Measurements from ENCODE around the gene RASGRP2.

RASGRP2 gene

DNA sequence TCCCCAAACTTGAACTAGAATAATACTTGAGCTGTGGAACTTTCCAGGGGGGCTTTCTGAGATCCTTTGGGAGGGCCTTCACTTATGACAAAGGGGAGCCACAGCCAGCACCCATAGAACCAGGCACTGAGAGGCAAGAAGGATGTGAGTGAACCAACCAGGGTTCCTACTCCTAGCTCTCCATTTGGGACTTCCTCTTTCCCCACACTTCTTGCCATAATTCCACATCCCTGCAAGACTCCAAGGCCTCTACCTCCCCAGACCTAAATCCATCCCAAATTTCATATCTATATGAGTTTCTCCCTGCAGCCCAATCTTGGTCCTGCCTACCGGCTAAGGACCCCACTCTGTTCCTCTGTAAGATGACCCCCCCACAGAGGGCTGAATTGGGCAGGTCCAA lies 52.4 kb downstream of the RASGRP2 start (continued):
- TF ChIP-seq ZNF560 (tag by site-specific recombination; IDR thresholded peaks at IDR 0.05; ENCODE audit: borderline replicate concordance) (no peak), PRDM1 (tag by site-specific recombination; IDR thresholded peaks at IDR 0.05) (no peak), ZSCAN16 (tag by site-specific recombination; IDR thresholded peaks at IDR 0.05) (no peak), ZNF544 (tag by site-specific recombination; IDR thresholded peaks at IDR 0.05) (no peak)
- TF ChIP-seq, protein P1, sequence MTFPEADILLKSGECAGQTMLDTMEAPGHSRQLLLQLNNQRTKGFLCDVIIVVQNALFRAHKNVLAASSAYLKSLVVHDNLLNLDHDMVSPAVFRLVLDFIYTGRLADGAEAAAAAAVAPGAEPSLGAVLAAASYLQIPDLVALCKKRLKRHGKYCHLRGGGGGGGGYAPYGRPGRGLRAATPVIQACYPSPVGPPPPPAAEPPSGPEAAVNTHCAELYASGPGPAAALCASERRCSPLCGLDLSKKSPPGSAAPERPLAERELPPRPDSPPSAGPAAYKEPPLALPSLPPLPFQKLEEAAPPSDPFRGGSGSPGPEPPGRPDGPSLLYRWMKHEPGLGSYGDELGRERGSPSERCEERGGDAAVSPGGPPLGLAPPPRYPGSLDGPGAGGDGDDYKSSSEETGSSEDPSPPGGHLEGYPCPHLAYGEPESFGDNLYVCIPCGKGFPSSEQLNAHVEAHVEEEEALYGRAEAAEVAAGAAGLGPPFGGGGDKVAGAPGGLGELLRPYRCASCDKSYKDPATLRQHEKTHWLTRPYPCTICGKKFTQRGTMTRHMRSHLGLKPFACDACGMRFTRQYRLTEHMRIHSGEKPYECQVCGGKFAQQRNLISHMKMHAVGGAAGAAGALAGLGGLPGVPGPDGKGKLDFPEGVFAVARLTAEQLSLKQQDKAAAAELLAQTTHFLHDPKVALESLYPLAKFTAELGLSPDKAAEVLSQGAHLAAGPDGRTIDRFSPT (tag by site-specific recombination; IDR thresholded peaks at IDR 0.05) = no peak
- TF ChIP-seq, protein P2, sequence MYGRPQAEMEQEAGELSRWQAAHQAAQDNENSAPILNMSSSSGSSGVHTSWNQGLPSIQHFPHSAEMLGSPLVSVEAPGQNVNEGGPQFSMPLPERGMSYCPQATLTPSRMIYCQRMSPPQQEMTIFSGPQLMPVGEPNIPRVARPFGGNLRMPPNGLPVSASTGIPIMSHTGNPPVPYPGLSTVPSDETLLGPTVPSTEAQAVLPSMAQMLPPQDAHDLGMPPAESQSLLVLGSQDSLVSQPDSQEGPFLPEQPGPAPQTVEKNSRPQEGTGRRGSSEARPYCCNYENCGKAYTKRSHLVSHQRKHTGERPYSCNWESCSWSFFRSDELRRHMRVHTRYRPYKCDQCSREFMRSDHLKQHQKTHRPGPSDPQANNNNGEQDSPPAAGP (tag by site-specific recombination; IDR thresholded peaks at IDR 0.05) = no peak

DNA sequence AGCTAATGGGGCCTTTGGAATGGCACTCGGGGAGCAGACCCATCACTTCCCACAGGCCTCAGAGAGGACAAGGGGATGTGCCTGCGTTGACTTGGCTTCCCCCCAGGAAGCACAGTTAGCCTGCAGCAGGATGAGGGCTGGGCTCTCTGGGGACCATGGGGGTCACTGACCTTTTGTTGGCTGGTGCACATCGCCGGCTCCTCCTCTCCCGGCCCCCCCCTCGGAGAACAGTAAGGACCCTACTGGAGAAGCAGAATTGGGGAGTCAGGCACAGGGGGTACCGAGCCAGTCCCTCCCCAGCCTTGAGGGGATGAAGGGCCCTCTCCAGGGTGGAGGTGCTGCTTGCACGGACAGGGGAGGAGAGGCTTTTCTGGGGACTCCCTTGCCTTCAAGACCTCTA lies 53.7 kb downstream of the RASGRP2 start:
- no peaks in the 10 kb centered on the region for H3K36me3 ChIP-seq (ENCODE audit: control insufficient read depth in 2 of 2, insufficient read depth in 1 of 2, low read length in 2 of 2)
- CTCF ChIA-PET = interaction anchor here (0.8 to 2.8 kb wide), 7 partner anchors 9 to 50 kb away, joined by 4 to 53 read pairs (median 11); no protein-coding TSS in a partner anchor
- H3K4me3 ChIP-seq (ENCODE audit: low read depth, low read length) = no peak overlapping the region
- POLR2A ChIA-PET = no interaction called here
- TF ChIP-seq ZNF354C (tag by site-specific recombination; IDR thresholded peaks at IDR 0.05; ENCODE audit: borderline replicate concordance, low read depth) (no peak), ZNF792 (tag by site-specific recombination; IDR thresholded peaks at IDR 0.05) (no peak), ZNF560 (tag by site-specific recombination; IDR thresholded peaks at IDR 0.05; ENCODE audit: borderline replicate concordance) (no peak), ZNF366 (tag by site-specific recombination; conservative IDR thresholded peaks at IDR 0.05) (no peak), OSR2 (tag by site-specific recombination; IDR thresholded peaks at IDR 0.05) (no peak), MZF1 (tag by site-specific recombination; IDR thresholded peaks at IDR 0.05; ENCODE audit: borderline replicate concordance) (no peak), ZNF416 (tag by site-specific recombination; IDR thresholded peaks at IDR 0.05) (no peak), ZNF785 (tag by site-specific recombination; IDR thresholded peaks at IDR 0.05) (no peak), ZNF600 (tag by site-specific recombination; IDR thresholded peaks at IDR 0.05) (no peak)
- TF ChIP-seq, protein P3, sequence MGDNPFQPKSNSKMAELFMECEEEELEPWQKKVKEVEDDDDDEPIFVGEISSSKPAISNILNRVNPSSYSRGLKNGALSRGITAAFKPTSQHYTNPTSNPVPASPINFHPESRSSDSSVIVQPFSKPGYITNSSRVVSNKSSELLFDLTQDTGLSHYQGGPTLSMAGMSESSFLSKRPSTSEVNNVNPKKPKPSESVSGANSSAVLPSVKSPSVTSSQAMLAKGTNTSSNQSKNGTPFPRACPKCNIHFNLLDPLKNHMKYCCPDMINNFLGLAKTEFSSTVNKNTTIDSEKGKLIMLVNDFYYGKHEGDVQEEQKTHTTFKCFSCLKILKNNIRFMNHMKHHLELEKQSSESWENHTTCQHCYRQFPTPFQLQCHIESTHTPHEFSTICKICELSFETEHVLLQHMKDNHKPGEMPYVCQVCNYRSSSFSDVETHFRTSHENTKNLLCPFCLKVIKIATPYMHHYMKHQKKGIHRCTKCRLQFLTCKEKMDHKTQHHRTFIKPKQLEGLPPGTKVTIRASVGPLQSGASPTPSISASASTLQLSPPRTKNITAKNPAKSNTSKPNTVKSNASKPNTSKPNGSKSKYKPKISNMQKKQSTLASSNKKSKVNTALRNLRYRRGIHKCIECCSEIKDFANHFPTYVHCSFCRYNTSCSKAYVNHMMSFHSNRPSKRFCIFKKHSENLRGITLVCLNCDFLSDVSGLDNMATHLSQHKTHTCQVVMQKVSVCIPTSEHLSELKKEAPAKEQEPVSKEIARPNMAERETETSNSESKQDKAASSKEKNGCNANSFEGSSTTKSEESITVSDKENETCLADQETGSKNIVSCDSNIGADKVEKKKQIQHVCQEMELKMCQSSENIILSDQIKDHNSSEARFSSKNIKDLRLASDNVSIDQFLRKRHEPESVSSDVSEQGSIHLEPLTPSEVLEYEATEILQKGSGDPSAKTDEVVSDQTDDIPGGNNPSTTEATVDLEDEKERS (tag by site-specific recombination; IDR thresholded peaks at IDR 0.05) = no peak
- TF ChIP-seq, protein P4, sequence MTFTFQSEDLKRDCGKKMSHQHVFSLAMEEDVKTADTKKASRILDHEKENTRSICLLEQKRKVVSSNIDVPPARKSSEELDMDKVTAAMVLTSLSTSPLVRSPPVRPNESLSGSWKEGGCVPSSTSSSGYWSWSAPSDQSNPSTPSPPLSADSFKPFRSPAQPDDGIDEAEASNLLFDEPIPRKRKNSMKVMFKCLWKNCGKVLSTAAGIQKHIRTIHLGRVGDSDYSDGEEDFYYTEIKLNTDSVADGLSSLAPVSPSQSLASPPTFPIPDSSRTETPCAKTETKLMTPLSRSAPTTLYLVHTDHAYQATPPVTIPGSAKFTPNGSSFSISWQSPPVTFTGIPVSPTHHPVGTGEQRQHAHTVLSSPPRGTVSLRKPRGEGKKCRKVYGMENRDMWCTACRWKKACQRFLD (tag by site-specific recombination; IDR thresholded peaks at IDR 0.05) = no peak
- H3K27ac ChIP-seq (ENCODE audit: extremely low read depth, low read depth, low read length) = no peak overlapping the region
- no peaks in the 10 kb centered on the region for H3K9me3 ChIP-seq (ENCODE audit: control insufficient read depth, insufficient read depth, low read depth, low read length)
- H3K4me1 ChIP-seq (ENCODE audit: control insufficient read depth, insufficient read depth, low read length) = no peaks in the 10 kb centered on the region

DNA sequence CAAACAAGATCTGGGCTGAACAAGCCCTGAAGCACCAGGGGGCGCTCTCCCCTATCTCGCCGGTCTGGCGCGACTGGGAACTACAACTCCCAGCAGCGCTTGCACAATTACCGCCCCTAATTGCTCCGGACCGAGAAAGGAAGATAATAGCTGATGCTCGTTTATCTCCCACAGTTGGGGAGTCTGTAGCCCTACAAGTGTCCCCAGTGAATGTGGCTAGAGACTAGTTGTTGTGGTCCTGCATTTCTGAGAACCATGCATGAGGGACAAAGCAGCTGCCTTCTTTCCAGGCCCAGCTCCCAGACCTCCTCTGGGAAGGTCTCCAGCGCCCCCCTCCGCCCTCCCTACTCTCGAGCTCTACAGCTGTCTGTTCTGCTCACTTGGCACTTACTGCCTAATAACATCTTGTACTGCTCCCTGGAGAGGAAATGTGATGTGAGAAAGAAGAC lies 55.4 kb downstream of the RASGRP2 start:
- H3K36me3 ChIP-seq (ENCODE audit: control insufficient read depth in 2 of 2, insufficient read depth in 1 of 2, low read length in 2 of 2) = no peaks in the 10 kb centered on the region
- ChIA-PET CTCF (interaction anchor here (0.5 to 2.8 kb wide), 64 partner anchors 9 to 1621 kb away, joined by 3 to 53 read pairs (median 4); partner anchors contain the start of genes NRXN2, RASGRP2 and SF1), POLR2A (interaction anchor here (0.5 to 1.0 kb wide), 4 partner anchors 15 to 1925 kb away, joined by 3 to 4 read pairs (median 4); no protein-coding TSS in a partner anchor)
- H3K27ac ChIP-seq (ENCODE audit: extremely low read depth, low read depth, low read length) = no peak overlapping the region
- no peaks in the 10 kb centered on the region for H3K4me1 ChIP-seq (ENCODE audit: control insufficient read depth, insufficient read depth, low read length)
- peak overlapping the region; percentile 52 for H3K4me3 ChIP-seq (ENCODE audit: low read depth, low read length)
- no peaks in the 10 kb centered on the region for H3K9me3 ChIP-seq (ENCODE audit: control insufficient read depth, insufficient read depth, low read depth, low read length)
- TF ChIP-seq SCRT1 (tag by site-specific recombination; IDR thresholded peaks at IDR 0.05; ENCODE audit: borderline replicate concordance) (0 out of 2 replicates have a peak, but pooled peaks have one; percentile 18), ZEB2 (tag by site-specific recombination; IDR thresholded peaks at IDR 0.05) (peak; percentile 67), ZNF394 (tag by site-specific recombination; IDR thresholded peaks at IDR 0.05; ENCODE audit: borderline replicate concordance) (0 out of 2 replicates have a peak, but pooled peaks have one; percentile 14), KLF1 (tag by site-specific recombination; IDR thresholded peaks at IDR 0.05) (0 out of 2 replicates have a peak, but pooled peaks have one; percentile 21), ZNF654 (tag by site-specific recombination; IDR thresholded peaks at IDR 0.05; ENCODE audit: low read depth) (peak; percentile 74)
- TF ChIP-seq, protein P5, sequence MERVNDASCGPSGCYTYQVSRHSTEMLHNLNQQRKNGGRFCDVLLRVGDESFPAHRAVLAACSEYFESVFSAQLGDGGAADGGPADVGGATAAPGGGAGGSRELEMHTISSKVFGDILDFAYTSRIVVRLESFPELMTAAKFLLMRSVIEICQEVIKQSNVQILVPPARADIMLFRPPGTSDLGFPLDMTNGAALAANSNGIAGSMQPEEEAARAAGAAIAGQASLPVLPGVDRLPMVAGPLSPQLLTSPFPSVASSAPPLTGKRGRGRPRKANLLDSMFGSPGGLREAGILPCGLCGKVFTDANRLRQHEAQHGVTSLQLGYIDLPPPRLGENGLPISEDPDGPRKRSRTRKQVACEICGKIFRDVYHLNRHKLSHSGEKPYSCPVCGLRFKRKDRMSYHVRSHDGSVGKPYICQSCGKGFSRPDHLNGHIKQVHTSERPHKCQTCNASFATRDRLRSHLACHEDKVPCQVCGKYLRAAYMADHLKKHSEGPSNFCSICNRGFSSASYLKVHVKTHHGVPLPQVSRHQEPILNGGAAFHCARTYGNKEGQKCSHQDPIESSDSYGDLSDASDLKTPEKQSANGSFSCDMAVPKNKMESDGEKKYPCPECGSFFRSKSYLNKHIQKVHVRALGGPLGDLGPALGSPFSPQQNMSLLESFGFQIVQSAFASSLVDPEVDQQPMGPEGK (tag by site-specific recombination; IDR thresholded peaks at IDR 0.05) = peak; percentile 74

All from HEK293 (cell line).